Mesendoderm (in vitro differentiated cells): ENCODE measurements around the gene IPO5.
A peak's percentile ranks its signal among the peaks of the same experiment; 100 is the strongest.

Source experiments
- DNase-seq: peaks from one replicate; pipeline ENCODE4 v3.0.0; 2013
- H2AK5ac ChIP-seq: 2 replicates; pipeline ENCODE4 v1.6.1; 2013; ENCODE audit warnings: low read length, inconsistent platforms
- H2BK120ac ChIP-seq: 2 replicates; pipeline ENCODE4 v1.6.1; 2013; ENCODE audit warnings: low read depth, mild to moderate bottlenecking, low read length, moderate library complexity, mixed read lengths
- H2BK15ac ChIP-seq: replicated peaks from 2 replicates; pipeline ENCODE4 v1.6.1; 2013; ENCODE audit warnings: low read depth, mild to moderate bottlenecking, moderate library complexity
- H2BK5ac ChIP-seq: 2 replicates; pipeline ENCODE4 v1.6.1; 2013; ENCODE audit warnings: low read length, inconsistent platforms
- H3K18ac ChIP-seq: 2 replicates; pipeline ENCODE4 v1.6.1; 2013; ENCODE audit warnings: mild to moderate bottlenecking, low read length, mixed read lengths
- H3K23ac ChIP-seq: one replicate; pipeline ENCODE4 v1.6.1; 2013; ENCODE audit warnings: low read length
- H3K27ac ChIP-seq: 2 replicates; pipeline ENCODE4 v1.5.1; 2013; ENCODE audit warnings: low read depth, mild to moderate bottlenecking, inconsistent platforms, low read length, moderate library complexity
- H3K27me3 ChIP-seq: 2 replicates; pipeline ENCODE4 v1.6.1; 2013; ENCODE audit warnings: low read length, control low read depth, mild to moderate bottlenecking, inconsistent platforms; ENCODE audit not compliant: insufficient read depth, poor library complexity
- H3K36me3 ChIP-seq: 2 replicates; pipeline ENCODE4 v1.6.1; 2013; ENCODE audit warnings: low read length, inconsistent platforms; ENCODE audit not compliant: control insufficient read depth, insufficient read depth
- H3K4ac ChIP-seq: one replicate; pipeline ENCODE4 v1.6.1; 2013; ENCODE audit warnings: low read depth, mild to moderate bottlenecking, low read length, moderate library complexity
- H3K4me1 ChIP-seq: 2 replicates; pipeline ENCODE4 v1.6.1; 2013; ENCODE audit warnings: low read depth, low read length, inconsistent platforms; ENCODE audit not compliant: control insufficient read depth
- H3K4me2 ChIP-seq: 2 replicates; pipeline ENCODE4 v1.6.1; 2013; ENCODE audit warnings: low read length
- H3K4me3 ChIP-seq: 2 replicates; pipeline ENCODE4 v1.5.1; 2013; ENCODE audit warnings: mild to moderate bottlenecking, low read length
- H3K56ac ChIP-seq: one replicate; pipeline ENCODE4 v1.6.1; 2013; ENCODE audit warnings: low read length
- H3K79me1 ChIP-seq: 2 replicates; pipeline ENCODE4 v1.6.1; 2013; ENCODE audit warnings: low read length, inconsistent platforms
- H3K79me2 ChIP-seq: 2 replicates; pipeline ENCODE4 v1.6.1; 2013; ENCODE audit warnings: mild to moderate bottlenecking, low read length; ENCODE audit not compliant: control insufficient read depth, insufficient read depth
- H3K9ac ChIP-seq: 2 replicates; pipeline ENCODE4 v1.6.1; 2013; ENCODE audit warnings: low read length, inconsistent platforms
- H4K5ac ChIP-seq: one replicate; pipeline ENCODE4 v1.6.1; 2013; ENCODE audit warnings: low read length
- H4K8ac ChIP-seq: one replicate; pipeline ENCODE4 v1.6.1; 2013; ENCODE audit warnings: low read depth, mild to moderate bottlenecking, control low read depth, low read length, moderate library complexity
- WGBS: extraction: QIAGEN DNeasy Blood & Tissue Kit; methylation state at CpG from one replicate; pipeline ENCODE4 v1.1.7; 2013; ENCODE audit warnings: low lambda C conversion rate, missing lambda C conversion rate; ENCODE audit not compliant: insufficient coverage; ENCODE audit errors: extremely low coverage; 5-methylcytosine and 5-hydroxymethylcytosine counted together

The IPO5 gene

GRCh38 chr13:98019186-98019585 lies 65.7 kb downstream of the IPO5 start:
- Histone ChIP-seq H2BK120ac (no peak overlapping the region), H2AK5ac (no peak overlapping the region), H3K27ac (no peak overlapping the region), H3K4ac (no peak overlapping the region), H3K4me1 (no peaks in the 10 kb centered on the region), H3K27me3 (no peaks in the 10 kb centered on the region), H3K56ac (no peak overlapping the region), H3K23ac (no peak overlapping the region), H2BK5ac (no peak overlapping the region), H2BK15ac (no peak overlapping the region), H3K4me3 (no peak overlapping the region), H3K79me2 (no peaks in the 10 kb centered on the region), H3K4me2 (no peak overlapping the region), H3K18ac (no peak overlapping the region), H4K5ac (no peak overlapping the region), H3K79me1 (peaks cover 2% of the 10 kb centered on the region), H3K36me3 (peaks cover 9% of the 10 kb centered on the region), H4K8ac (no peak overlapping the region), H3K9ac (no peak overlapping the region)
- no CpG with 5 or more reads among the region's 4 CpGs for WGBS
- no peak for DNase-seq

- H3K4me1 ChIP-seq: no peaks in the 10 kb centered on the region
- peaks cover 2% of the 10 kb centered on the region for H3K79me1 ChIP-seq
- H3K4ac ChIP-seq: no peak overlapping the region
- no peak overlapping the region for H3K18ac ChIP-seq
- H2AK5ac ChIP-seq: no peak overlapping the region
- no peak overlapping the region for H3K27ac ChIP-seq
- no peak overlapping the region for H3K9ac ChIP-seq
- peak; percentile 38 for DNase-seq
- H3K79me2 ChIP-seq: no peaks in the 10 kb centered on the region
- no peak overlapping the region for H2BK15ac ChIP-seq
- H3K36me3 ChIP-seq: peaks cover 9% of the 10 kb centered on the region
- H4K5ac ChIP-seq: no peak overlapping the region
- no peak overlapping the region for H3K23ac ChIP-seq
- WGBS: no CpG with 5 or more reads among the region's 3 CpGs
- no peaks in the 10 kb centered on the region for H3K27me3 ChIP-seq
- H3K4me2 ChIP-seq: no peak overlapping the region
- no peak overlapping the region for H4K8ac ChIP-seq
- no peak overlapping the region for H2BK120ac ChIP-seq
- no peak overlapping the region for H3K56ac ChIP-seq
- no peak overlapping the region for H2BK5ac ChIP-seq
- no peak overlapping the region for H3K4me3 ChIP-seq
Observed at GRCh38 chr13:98020271-98020670, 66.8 kb downstream of the IPO5 start.

GRCh38 chr13:98022210-98022609 lies 68.7 kb downstream of the IPO5 start:
- H2BK15ac ChIP-seq: no peak overlapping the region
- H3K79me1 ChIP-seq: peaks cover 2% of the 10 kb centered on the region
- peaks cover 9% of the 10 kb centered on the region for H3K36me3 ChIP-seq
- no peak overlapping the region for H3K4me2 ChIP-seq
- H3K56ac ChIP-seq: no peak overlapping the region
- no peak overlapping the region for H3K18ac ChIP-seq
- H2BK120ac ChIP-seq: no peak overlapping the region
- H3K4me1 ChIP-seq: peaks cover 2% of the 10 kb centered on the region
- H3K27me3 ChIP-seq: no peaks in the 10 kb centered on the region
- no peak overlapping the region for H3K9ac ChIP-seq
- H3K23ac ChIP-seq: no peak overlapping the region
- H3K79me2 ChIP-seq: no peaks in the 10 kb centered on the region
- H3K4me3 ChIP-seq: no peak overlapping the region
- no peak overlapping the region for H3K27ac ChIP-seq
- no peak overlapping the region for H2BK5ac ChIP-seq
- no peak overlapping the region for H4K8ac ChIP-seq
- H2AK5ac ChIP-seq: no peak overlapping the region
- WGBS: no CpG with 5 or more reads among the region's 1 CpG
- H3K4ac ChIP-seq: no peak overlapping the region
- H4K5ac ChIP-seq: no peak overlapping the region
- peak; percentile 50 for DNase-seq

DNA sequence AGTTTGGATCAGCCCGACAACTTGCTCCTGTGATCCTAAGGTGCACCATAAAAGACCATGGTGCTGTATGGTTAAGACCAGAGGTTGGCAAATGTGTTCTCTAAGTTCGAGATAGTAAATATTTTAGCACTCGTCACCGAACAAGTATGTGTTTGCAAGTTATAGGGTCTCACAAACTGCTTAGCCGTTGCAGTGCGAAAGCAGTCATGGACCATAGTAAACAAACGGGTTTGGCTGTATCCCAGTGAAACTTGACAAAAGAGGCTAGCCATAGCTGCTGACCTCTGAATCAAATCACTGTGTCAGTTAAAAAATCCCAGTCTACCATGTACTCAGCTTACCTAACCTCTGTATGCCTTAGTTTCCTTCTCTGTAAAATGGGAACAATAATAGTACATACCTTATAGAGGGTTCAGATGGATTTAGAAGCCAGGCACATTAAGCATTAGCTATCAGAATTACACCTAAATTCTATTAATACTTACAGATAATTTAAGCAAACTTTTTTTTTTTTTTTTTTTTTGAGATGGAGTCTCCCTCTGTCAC lies 72.1 kb downstream of the IPO5 start:
- no peak overlapping the region for H2BK5ac ChIP-seq
- H3K56ac ChIP-seq: no peak overlapping the region
- no peak overlapping the region for H4K8ac ChIP-seq
- H2BK15ac ChIP-seq: no peak overlapping the region
- H2AK5ac ChIP-seq: no peak overlapping the region
- DNase-seq: no peak
- no peak overlapping the region for H3K18ac ChIP-seq
- no peaks in the 10 kb centered on the region for H3K79me2 ChIP-seq
- peaks cover 2% of the 10 kb centered on the region for H3K4me1 ChIP-seq
- H3K79me1 ChIP-seq: no peaks in the 10 kb centered on the region
- H3K9ac ChIP-seq: no peak overlapping the region
- no peak overlapping the region for H3K4me3 ChIP-seq
- H4K5ac ChIP-seq: no peak overlapping the region
- no peak overlapping the region for H3K23ac ChIP-seq
- no peaks in the 10 kb centered on the region for H3K36me3 ChIP-seq
- H3K27ac ChIP-seq: no peak overlapping the region
- no peak overlapping the region for H3K4me2 ChIP-seq
- no peak overlapping the region for H3K4ac ChIP-seq
- no peaks in the 10 kb centered on the region for H3K27me3 ChIP-seq
- no CpG with 5 or more reads among the region's 7 CpGs for WGBS
- no peak overlapping the region for H2BK120ac ChIP-seq

DNA sequence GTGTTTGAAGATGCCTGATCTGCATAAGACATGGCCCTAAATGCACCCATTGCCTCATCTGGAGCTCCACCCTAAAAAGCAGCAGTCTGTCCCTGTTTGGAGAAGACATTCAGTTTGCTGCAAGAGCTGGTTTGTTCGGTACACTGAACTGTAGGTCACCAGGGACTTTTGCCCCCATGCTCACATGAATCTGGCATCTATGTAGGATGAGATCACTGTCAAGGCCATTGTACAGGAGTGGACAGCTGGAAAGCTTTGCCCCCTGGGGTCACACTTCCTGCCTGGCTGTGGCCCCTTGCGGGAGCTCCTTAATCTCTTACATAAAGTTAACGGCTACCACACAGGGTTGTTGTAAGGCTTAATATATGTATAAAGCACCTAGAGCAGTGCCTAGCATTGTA lies 73.0 kb downstream of the IPO5 start:
- no peak overlapping the region for H3K18ac ChIP-seq
- H2BK120ac ChIP-seq: no peak overlapping the region
- H3K9ac ChIP-seq: no peak overlapping the region
- WGBS: no CpG with 5 or more reads among the region's 3 CpGs
- DNase-seq: peak; percentile 53
- H3K27ac ChIP-seq: no peak overlapping the region
- no peak overlapping the region for H2AK5ac ChIP-seq
- no peak overlapping the region for H2BK5ac ChIP-seq
- H3K79me1 ChIP-seq: no peaks in the 10 kb centered on the region
- H3K4ac ChIP-seq: no peak overlapping the region
- no peak overlapping the region for H3K23ac ChIP-seq
- H3K27me3 ChIP-seq: no peaks in the 10 kb centered on the region
- H3K4me2 ChIP-seq: no peak overlapping the region
- no peak overlapping the region for H4K5ac ChIP-seq
- H2BK15ac ChIP-seq: no peak overlapping the region
- no peaks in the 10 kb centered on the region for H3K79me2 ChIP-seq
- no peaks in the 10 kb centered on the region for H3K36me3 ChIP-seq
- no peak overlapping the region for H4K8ac ChIP-seq
- no peak overlapping the region for H3K4me3 ChIP-seq
- no peak overlapping the region for H3K56ac ChIP-seq
- peaks cover 2% of the 10 kb centered on the region for H3K4me1 ChIP-seq

DNA sequence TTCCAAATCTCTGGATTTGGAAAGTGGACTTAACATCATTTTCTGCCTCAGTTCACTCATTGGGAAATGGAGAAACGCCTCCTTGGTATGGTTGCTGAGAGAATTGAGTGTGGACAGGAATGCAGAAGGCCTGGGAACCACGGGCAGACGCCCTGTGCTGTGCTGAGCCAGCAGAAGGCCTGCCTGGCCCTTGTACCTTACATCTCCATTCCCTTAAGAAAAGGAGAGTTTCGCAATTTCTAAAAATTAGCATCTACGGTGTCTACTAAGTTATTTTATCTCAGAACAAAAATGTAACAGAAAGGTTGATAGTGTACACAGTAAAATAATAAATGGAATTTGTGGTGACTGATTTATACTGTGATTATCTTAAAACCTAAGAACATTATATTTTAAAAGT lies 78.7 kb downstream of the IPO5 start:
- no peak overlapping the region for H3K27ac ChIP-seq
- no peak overlapping the region for H4K8ac ChIP-seq
- WGBS: no CpG with 5 or more reads among the region's 5 CpGs
- no peak overlapping the region for H2BK15ac ChIP-seq
- no peaks in the 10 kb centered on the region for H3K79me2 ChIP-seq
- H3K79me1 ChIP-seq: no peaks in the 10 kb centered on the region
- no peak overlapping the region for H3K23ac ChIP-seq
- no peak overlapping the region for H3K4ac ChIP-seq
- no peak overlapping the region for H3K4me2 ChIP-seq
- H2BK5ac ChIP-seq: no peak overlapping the region
- no peak overlapping the region for H2BK120ac ChIP-seq
- H3K27me3 ChIP-seq: no peaks in the 10 kb centered on the region
- H3K36me3 ChIP-seq: no peaks in the 10 kb centered on the region
- no peak overlapping the region for H3K56ac ChIP-seq
- H3K4me3 ChIP-seq: no peak overlapping the region
- no peak overlapping the region for H3K9ac ChIP-seq
- no peaks in the 10 kb centered on the region for H3K4me1 ChIP-seq
- H3K18ac ChIP-seq: no peak overlapping the region
- H4K5ac ChIP-seq: no peak overlapping the region
- no peak for DNase-seq
- H2AK5ac ChIP-seq: no peak overlapping the region
